HG02852 (cell line): ENCODE results near the gene THRA.
A peak's percentile ranks its signal among the peaks of the same experiment; 100 is the strongest.
"Not testable (repeated sequence)": the region's sequence is repeated elsewhere in the genome, so short reads cannot be mapped to it uniquely, and the experiment has no call there.

Experiments used
- ATAC-seq: cut with Tn5 transposase; IDR thresholded peaks from one replicate; pipeline ENCODE4 v1.9.1; 2021; ENCODE audit warnings: mild to moderate bottlenecking, moderate library complexity; ENCODE audit not compliant: unreplicated experiment

Gene THRA

DNA sequence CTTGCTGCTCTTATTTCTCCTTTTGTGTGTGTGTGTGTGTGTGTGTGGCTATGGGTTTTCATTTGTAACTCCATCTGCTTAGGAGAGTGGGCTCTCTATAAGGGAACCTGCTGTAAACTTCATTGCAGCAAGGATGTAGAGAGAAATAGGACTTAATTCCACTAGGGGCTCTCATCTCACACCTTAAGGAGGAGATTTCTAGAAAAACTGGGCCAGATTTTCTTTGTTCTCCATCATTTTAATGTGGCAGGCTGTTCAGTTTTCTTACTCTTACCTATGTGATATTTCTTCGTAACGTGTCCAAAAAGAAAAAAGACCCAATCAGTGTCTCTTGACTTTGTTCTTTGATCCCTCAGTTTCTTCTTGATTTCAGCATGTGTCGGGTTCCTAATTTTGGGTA, 73.1 kb downstream of the THRA start:
- no peak for ATAC-seq

DNA sequence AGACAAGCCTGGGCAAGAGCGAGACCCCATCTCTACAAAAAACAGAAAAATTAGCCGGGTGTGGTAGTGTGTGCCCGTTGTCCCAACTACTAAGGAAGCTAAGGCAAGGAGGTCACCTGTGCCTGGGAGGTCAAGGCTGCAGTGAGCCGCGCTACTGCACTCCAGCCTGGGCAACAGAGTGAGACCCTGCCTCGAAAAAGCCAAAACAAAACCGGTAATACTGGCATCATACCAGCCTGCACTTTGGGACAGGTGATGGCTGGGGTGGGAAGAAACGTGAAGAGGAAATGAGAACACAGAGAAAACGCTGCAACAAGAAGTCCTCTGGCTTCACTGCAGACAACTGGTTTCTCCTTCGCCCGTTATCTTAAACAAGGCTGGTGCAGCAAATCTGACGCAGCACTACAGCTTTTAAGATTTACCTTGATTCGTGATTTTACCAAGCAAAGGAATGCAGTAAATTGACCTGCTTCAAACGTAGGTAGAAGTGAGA, 76.8 kb downstream of the THRA start:
- ATAC-seq, result peak; percentile 4

DNA sequence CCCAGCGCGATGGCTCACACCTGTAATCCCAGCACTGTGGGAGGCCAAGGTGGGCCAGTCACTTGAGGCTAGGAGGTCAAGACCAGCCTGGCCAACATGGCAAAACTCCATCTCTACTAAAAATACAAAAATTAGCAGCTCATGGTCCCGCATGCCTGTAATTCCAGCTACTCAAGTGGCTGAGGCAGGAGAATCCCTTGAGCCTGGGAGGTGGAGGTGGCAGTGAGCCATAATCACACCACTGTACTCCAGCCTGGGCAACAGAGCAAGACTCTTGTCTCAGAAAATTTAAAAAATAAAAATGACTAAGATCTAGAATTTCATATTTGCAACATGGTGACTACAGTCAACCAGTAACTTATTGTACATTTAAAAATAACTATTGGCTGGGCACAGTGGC, 80.4 kb downstream of the THRA start:
- ATAC-seq, result not testable (repeated sequence)
